DMS53 treated with DMSO at 0.1 percent for 48 hours (cell line): Measurements from ENCODE around the gene C17orf75.

ENCODE experiments used
- DNase-seq: peaks from one replicate; lab custom pipeline; 2025; ENCODE audit not compliant: unreplicated experiment; lab: John Stamatoyannopoulos, UW

Gene C17orf75

GRCh38 chr17:32307658-32308057 is 34.3 kb downstream of the C17orf75 start:
- peak; percentile 12 for DNase-seq

- DNase-seq, result no peak
These were observed 36.9 kb downstream of the C17orf75 start for GRCh38 chr17:32305049-32305448.

DNA sequence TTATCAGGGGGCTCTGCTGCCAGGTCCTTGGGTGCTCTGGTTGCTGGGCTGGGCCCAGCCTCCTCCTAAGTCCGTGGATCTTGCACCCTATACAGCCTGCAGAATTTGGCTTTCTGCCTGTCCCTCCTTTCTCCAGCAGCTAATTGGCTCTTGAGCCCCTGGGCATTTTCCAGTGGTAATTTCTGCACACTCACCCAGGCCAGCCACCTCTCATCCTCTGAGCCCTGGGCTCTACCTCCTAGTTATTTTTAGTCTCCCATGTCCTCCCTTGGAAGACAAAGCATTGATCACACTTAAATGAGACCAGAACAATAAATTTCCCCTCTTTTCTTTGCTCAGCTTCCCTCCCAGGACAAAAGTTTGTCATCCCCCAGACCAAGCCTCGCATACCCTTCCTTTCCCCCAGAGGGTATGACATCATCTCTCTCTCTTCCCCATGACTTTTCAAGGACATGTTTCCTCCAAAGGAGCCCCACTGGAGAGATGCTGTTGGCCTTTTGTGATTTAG is 38.1 kb downstream of the C17orf75 start:
- no peak for DNase-seq

DNA sequence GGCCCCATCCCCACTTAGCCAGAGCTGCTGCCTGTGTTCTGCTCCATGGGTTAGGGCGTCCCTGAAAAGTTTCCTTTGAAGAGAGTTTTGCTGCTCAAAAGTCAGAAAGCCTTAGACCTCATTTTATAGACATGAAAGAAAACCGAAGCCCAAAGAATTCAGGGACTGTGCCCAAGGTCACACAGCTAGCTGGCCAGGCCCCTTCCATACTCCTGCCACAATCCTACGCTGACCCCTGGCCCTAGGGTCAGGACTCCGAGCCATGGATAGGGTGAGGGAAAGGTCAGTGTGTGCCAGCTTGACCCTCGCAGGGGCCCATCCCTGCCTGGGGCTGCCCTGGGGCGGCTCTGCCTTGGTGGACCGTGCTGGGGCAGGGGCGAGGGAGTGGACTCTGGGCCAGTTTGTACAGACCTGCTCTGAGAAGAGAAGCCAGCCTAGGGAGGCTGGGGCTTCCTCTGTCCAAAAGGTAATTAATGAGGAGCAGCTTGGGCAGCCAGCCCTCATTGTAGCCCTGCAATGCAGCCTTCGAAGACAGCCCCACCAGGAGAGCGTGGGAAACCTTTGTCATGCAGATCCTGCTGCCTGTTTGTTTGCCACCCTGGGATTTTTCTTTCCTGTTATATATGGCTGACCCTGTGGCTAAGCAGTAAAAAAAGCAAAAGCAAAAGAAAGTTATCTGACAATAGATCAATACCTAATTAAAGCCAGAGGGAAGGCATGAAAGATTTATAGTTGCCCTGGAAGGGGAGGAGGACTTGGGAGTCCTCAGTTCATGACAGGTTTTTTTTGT is 38.9 kb downstream of the C17orf75 start:
- no peak for DNase-seq

DNA sequence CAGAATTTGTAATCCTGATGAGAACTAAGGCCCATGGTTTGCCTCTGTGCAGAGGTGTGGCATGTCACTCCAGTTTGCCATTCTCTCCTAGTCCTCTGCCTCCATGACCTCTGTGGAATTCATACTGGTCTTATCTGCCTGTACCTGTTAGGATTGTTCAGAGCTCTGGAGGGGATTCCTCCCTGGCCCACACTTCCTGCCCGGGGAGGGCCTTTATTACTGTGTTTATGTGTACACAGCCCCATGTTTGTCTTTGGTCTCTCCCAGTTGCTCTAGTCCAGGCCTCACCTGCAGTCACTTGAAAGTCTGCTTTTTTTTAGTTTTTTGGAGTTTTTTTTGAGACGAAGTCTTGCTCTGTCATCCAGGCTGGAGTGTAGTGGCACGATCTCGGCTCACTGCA is 39.9 kb downstream of the C17orf75 start:
- peak; percentile 56 for DNase-seq

GRCh38 chr17:32299580-32300164 is 42.3 kb downstream of the C17orf75 start:
- DNase-seq, result no peak

DNA sequence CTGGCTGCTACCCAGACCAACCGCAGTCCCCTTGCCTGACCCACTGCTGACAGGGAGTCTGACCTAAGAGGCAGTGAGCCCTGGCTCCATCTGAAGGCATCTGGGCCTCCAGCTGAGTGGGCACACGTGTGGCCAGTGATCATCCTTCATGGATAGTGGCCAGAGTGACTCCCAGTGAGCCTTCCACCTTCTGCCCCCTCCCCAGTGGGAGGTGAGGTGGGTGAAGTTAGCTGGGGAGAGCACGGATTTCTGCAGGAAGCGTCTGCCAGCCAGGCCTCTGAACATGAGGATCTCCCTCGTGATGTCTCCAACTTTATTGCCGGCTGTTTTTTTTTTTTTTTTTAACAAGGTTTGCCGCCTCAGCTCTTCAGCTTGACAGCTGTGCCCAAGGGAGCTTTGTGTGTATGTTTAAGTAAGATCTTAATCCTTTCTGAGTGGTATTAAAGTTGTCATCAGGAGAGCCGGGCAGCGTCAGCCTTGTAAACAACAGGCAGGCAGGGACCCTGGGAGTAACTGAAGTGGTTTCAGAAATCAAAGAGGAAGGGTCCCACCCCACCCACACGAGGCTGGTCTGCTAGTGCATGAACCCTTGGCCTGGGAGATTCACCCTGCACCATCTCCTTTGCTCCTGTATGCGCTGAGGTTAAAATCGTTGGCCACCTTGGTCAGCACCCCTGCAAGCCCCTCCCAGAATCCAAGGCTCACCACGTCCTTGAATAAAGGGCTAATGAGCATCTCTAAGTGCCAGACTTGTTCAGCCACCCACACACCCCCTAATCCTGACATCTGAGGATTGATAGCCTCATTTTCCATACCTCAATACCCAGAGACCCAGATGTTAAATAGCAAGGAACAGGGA is 43.0 kb downstream of the C17orf75 start:
- peak; percentile 84 for DNase-seq

DNA sequence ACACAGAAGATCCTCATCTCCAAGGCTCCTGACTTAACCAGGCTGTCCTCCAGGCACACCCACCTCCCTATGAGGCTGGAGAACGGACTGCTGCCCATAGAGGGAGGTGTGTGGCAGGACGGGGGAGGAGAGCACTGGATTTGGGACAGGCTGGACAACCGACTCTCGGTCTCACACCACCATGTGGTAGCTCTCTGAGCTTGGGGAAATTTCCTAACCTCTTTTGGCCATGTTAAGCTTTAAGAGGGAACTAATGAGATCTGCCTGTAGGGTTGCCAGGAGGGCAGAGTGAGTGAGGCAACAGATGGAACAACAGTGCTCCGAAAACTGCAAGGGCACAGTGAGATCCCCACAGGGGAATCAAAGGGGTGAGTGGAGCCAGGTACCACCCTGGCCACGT is 43.7 kb downstream of the C17orf75 start:
- no peak for DNase-seq

DNA sequence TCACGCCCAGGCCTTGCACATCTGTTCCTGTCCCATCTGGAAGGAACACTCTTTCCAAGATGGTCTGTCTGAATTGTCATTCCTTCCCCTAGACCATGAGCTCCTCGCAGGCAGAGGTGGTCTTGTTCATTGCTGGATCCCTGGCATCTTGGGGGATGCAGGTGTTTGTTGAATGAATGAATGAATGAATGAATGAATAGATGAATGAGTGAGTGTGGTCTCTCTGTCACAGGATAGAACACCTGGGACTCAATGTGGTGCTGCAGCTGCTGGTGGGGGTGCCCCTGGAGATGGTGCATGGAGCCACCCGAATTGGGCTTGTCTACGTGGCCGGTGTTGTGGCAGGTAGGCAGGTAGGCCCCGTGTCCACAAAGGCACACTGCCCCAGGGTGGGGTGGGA is 44.1 kb downstream of the C17orf75 start:
- DNase-seq, result no peak

DNA sequence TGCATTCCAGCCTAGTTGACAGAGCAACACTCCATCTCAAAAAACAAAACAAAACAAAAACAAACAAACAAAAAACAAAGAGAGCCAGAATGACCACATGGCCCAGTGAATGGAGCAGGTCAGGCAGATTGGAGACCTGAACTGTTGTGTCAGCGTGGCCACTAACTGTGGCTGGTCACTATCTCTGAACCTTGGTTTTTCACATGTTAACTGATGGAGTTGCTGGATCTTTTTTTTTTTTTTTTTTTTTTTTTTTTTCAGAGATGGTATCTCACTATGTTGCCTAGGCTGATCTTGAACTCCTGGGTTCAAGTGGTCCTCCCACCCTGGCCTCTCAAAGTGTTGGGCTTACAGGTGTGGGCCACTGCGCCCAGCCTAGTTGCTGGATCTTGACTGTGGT is 44.5 kb downstream of the C17orf75 start:
- DNase-seq, result no peak

DNA sequence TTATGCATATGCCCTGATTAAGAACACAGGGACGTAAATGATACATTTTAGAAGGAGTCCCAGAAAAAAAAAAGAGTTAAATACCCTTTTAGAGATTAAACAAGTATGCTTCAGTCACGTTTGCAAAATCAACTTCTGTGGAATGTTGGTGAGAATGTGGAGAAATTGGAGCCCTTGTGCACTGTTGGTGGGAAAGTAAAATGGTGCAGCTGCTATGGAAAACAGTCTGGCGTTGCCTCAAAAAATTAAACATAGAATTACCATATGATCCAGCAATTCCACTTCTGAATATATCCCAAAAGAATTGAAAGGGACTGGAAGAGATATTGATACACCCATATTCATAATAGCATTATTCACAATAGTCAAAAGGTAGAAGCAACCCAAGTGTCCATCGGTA is 49.9 kb downstream of the C17orf75 start:
- DNase-seq, result no peak

DNA sequence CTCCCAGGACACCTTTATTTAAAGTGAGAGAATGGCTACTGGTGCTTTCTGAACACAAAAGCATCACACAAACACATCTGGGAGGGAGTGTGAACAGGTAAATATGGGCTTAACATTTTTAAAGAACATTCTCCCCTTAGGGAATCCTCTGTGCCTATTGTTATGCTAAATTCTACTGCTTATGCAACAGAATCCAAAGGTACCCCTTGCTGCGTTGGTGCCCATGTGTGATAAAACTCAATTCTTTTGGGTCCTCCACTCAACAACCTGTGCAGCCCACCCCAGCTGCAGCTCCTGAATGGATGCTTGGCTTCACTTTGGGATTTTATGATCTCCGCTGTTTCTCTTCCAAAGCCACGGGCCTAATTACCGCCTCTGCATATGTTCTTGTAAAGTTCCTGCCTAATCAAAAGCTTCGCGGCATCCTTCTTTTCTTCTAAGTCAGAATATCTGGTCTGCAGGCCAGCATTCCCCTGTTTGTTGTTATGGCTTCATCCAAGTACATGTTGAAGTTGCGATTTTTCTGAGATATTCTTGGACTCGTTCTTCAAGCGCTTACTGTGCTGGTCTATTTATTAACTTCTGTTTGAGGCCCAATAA is 52.4 kb downstream of the C17orf75 start:
- no peak for DNase-seq

DNA sequence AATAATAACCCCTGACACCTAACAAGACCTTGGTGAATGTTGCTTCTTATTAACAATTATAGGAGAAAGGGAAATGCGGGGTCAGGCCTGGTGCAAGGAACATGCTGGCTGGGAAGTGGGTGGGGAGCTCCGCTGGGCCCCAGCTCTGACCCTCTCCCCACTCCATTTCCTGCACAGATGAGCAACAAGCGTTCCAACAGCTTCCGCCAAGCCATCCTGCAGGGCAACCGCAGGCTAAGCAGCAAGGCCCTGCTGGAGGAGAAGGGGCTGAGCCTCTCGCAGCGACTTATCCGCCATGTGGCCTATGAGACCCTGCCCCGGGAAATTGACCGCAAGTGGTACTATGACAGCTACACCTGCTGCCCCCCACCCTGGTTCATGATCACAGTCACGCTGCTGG is 53.4 kb downstream of the C17orf75 start:
- no peak for DNase-seq

DNA sequence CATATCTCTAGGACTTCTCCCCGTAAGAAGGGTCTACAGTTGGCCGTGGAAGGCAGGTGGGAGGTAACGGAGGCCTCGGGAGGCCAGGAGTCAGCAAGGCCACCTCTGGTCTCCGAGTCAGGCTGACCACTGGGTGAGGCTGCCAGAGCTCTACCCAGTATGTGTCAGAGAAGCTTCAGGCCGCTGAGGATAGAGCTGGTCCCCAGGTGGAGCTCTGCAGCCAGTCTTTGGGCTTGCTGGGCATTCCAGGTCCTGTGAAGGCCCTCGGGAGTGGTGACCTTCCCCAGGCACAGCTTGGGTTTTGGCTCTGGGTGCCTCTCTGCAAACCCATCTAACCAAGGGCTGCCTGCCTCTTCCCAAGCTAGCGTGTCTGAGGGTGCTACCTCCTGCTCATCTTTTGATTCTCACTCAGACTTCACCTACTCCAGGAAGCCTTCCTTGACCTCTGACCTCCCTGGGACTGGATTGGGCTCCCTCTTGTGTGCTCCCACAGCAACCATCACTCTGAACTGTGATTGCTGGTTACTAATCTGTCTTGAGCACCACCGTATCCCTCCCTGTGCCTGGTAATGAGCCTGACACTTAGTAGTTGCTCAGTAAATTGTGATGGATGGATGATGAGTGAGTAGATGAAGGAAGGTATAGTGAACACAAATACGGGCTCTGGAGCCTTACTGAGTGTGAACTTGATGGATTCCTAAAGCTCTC is 54.0 kb downstream of the C17orf75 start:
- DNase-seq, result no peak

GRCh38 chr17:32286518-32286900 is 55.5 kb downstream of the C17orf75 start:
- no peak for DNase-seq

- no peak for DNase-seq
These were observed 56.0 kb downstream of the C17orf75 start for GRCh38 chr17:32285746-32286517.

DNA sequence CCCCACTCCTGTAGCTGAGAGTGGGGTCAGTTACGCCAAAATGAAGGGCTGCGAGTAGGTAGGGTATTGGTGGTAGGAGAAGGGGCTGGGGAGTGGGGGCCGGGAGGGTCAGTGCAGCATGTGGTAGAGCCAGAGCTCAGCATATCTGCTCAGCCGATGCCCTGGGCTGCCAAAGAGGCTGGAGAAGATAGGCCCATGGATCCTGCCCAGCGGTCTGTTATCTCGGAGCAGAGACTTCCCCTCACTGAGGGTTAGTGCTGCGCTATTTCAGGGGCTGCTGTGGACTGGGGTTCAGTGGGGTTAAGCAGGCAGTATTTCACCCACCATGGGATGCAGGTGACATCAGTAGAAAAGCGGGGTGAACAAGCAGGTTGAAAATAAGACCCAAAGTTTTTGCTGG is 56.7 kb downstream of the C17orf75 start:
- DNase-seq, result no peak

GRCh38 chr17:32283745-32284201 is 58.2 kb downstream of the C17orf75 start:
- DNase-seq, result no peak

DNA sequence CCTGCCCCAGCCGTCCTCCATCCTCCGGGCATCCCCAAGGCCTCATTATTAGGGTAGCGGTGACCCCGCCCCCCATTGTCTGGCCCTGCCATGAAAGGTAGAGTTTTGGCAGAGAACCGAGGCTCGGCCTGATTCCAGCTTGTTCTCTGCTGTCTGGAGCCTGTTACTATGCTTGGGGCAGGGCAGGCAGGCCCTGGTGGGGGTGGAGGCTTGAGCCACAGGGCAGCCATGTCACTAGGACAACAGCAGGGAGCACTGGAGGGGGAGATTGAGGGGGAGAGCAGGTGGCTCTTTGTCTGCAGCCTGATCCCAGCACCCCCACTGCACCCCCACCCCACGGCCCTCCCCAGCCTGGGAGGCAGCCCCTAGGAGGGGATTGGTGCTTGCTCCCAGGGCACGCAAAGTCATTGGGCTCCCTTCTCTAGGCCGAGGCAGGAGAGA is 60.9 kb downstream of the C17orf75 start:
- no peak for DNase-seq
